Fibroblast of lung (primary cell): Measurements from ENCODE around the gene PSD2. TPM values are rescaled to one million over a fixed set of nuclear protein-coding genes. Genes with fewer than 3 reads are reported as not detected.

Experiments
- DNase-seq, 2 donors: peaks; one replicate each; pipeline versions ENCODE4 v3.0.0 to v3.0.0-alpha.2; 2010; ENCODE audit warnings: low read depth in 2 of 2
- H2AFZ ChIP-seq: 2 replicates; pipeline ENCODE4 v1.5.1; 2012; ENCODE audit warnings: low read length, control low read depth, inconsistent platforms
- H3K27ac ChIP-seq: 2 replicates; pipeline ENCODE4 v1.5.1; 2011; ENCODE audit warnings: low read length, control low read depth; ENCODE audit not compliant: insufficient read depth
- H3K27me3 ChIP-seq: 2 replicates; pipeline ENCODE4 v1.5.1; 2011; ENCODE audit warnings: mild to moderate bottlenecking, low read length; ENCODE audit not compliant: control insufficient read depth, insufficient read depth
- H3K36me3 ChIP-seq: 2 replicates; pipeline ENCODE4 v1.5.1; 2011; ENCODE audit warnings: low read length; ENCODE audit not compliant: control insufficient read depth, insufficient read depth
- H3K4me1 ChIP-seq: 2 replicates; pipeline ENCODE4 v1.5.1; 2011; ENCODE audit warnings: low read length; ENCODE audit not compliant: control insufficient read depth, insufficient read depth; ENCODE audit errors: extremely low read depth
- H3K4me2 ChIP-seq: 2 replicates; pipeline ENCODE4 v1.5.1; 2011; ENCODE audit warnings: low read length, control low read depth; ENCODE audit not compliant: insufficient read depth; ENCODE audit errors: extremely low read depth
- H3K4me3 ChIP-seq, 4 experiments: fragments of 200-600 bp in 1 of 4; sonication (generic) in 1 of 4; replicated peaks in 1 of 4; 2 replicates each; pipeline ENCODE4 v1.5.1; 2011 to 2016; ENCODE audit warnings: low read length in 4 of 4, low read depth in 3 of 4, mild to moderate bottlenecking in 3 of 4, control low read depth in 2 of 4, inconsistent platforms in 1 of 4, mixed read lengths in 1 of 4; ENCODE audit not compliant: insufficient read depth in 1 of 4; ENCODE audit errors: control extremely low read depth in 1 of 4
- H3K79me2 ChIP-seq: 2 replicates; pipeline ENCODE4 v1.5.1; 2012; ENCODE audit warnings: mild to moderate bottlenecking, low read length, inconsistent platforms; ENCODE audit not compliant: control insufficient read depth, insufficient read depth
- H3K9ac ChIP-seq: 2 replicates; pipeline ENCODE4 v1.5.1; 2011; ENCODE audit warnings: mild to moderate bottlenecking, low read length, control low read depth; ENCODE audit not compliant: insufficient read depth
- H3K9me3 ChIP-seq: 2 replicates; pipeline ENCODE4 v1.5.1; 2012; ENCODE audit warnings: low read depth, low read length; ENCODE audit not compliant: control insufficient read depth, insufficient read depth
- H4K20me1 ChIP-seq: 2 replicates; pipeline ENCODE4 v1.5.1; 2011; ENCODE audit warnings: low read length; ENCODE audit not compliant: control insufficient read depth, insufficient read depth; ENCODE audit errors: extremely low read depth
- CTCF ChIP-seq, 2 donors: IDR thresholded peaks in 1 of 2; conservative IDR thresholded peaks in 1 of 2; 1 replicate in 1 of 2; 2 replicates in 1 of 2; pipeline ENCODE4 v1.5.1; 2011 to 2012; ENCODE audit warnings: low read length in 2 of 2, control low read depth in 1 of 2, inconsistent platforms in 1 of 2, low read depth in 1 of 2, mild to moderate bottlenecking in 1 of 2
- EZH2 ChIP-seq: IDR thresholded peaks from 2 replicates; pipeline ENCODE4 v1.5.1; 2012; ENCODE audit warnings: low read length, control low read depth, mild to moderate bottlenecking; ENCODE audit errors: missing control alignments
- polyA plus RNA-seq, 2 donors: library from polyadenylated mRNA; depleted of rRNA in 1 of 2; stranded (reverse) in 1 of 2; unstranded in 1 of 2; fragments of >200 nt; gene quantifications; 2 replicates each; pipeline ENCODE4 v1.2.1, GENCODE V29; 2011 to 2012; ENCODE audit warnings: missing spikeins in 1 of 2
- total RNA-seq: library from RNA; depleted of rRNA; stranded (reverse); fragments of >200 nt; gene quantifications from 2 replicates; pipeline ENCODE4 v1.2.1, GENCODE V29; 2014

PSD2 gene
- total and polyA plus RNA-seq, 2 donors (not counting 1 experiment from before 2014, with no cell fraction given): 0.05 to 0.17 TPM

- no peaks in the 10 kb centered on the region for H3K36me3 ChIP-seq
- H4K20me1 ChIP-seq: no peaks in the 10 kb centered on the region
- no peaks in the 10 kb centered on the region for H3K79me2 ChIP-seq
- no peaks in the 10 kb centered on the region for H3K4me1 ChIP-seq
- H3K9me3 ChIP-seq: no peaks in the 10 kb centered on the region
- peaks cover 9% of the 10 kb centered on the region for H3K27me3 ChIP-seq
- H2AFZ ChIP-seq: no peak overlapping the region
- H3K9ac ChIP-seq: no peak overlapping the region
- H3K4me3 ChIP-seq: no peak overlapping the region
- no peak overlapping the region for H3K27ac ChIP-seq
- H3K4me2 ChIP-seq: no peak overlapping the region
- DNase-seq: no peak
- TF ChIP-seq EZH2 (no peak), CTCF (conservative IDR thresholded peaks at IDR 0.05 in 1 of 2, IDR thresholded peaks at IDR 0.05 in 1 of 2; ENCODE audit: low read depth in 1 of 2, low read length in 2 of 2) (no peak)
Observed at GRCh38 chr5:139845846-139846681, 50.5 kb downstream of the PSD2 start.

DNA sequence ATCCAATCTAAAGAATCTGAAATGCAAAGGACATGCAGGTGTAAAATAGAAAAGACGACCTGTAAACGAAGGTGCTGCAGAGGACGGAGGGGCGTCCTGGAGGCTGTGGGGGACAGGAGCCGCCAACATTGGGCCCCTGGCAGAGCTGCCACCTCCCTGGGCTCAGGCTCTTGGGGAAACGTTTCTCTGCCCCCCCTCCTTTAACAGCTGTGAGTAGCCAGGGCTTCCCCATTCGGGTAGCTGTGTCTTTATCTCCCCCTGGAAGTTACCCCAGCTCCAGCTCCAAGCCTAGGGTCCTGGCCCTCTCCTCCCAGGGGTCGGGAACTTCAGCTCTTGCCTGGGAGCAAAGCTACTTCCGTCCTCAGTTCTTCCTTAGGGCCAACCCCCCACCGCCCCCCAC lies 51.5 kb downstream of the PSD2 start:
- no peaks in the 10 kb centered on the region for H3K9me3 ChIP-seq
- H3K4me1 ChIP-seq: no peaks in the 10 kb centered on the region
- no peaks in the 10 kb centered on the region for H3K79me2 ChIP-seq
- H3K27me3 ChIP-seq: peaks cover 9% of the 10 kb centered on the region
- no peak overlapping the region for H2AFZ ChIP-seq
- no peak overlapping the region for H3K27ac ChIP-seq
- H3K4me2 ChIP-seq: no peak overlapping the region
- no peak for DNase-seq
- TF ChIP-seq EZH2 (no peak), CTCF (conservative IDR thresholded peaks at IDR 0.05 in 1 of 2, IDR thresholded peaks at IDR 0.05 in 1 of 2; ENCODE audit: low read depth in 1 of 2, low read length in 2 of 2) (no peak)
- H3K36me3 ChIP-seq: no peaks in the 10 kb centered on the region
- H4K20me1 ChIP-seq: no peaks in the 10 kb centered on the region
- H3K9ac ChIP-seq: no peak overlapping the region
- H3K4me3 ChIP-seq: no peak overlapping the region

GRCh38 chr5:139847790-139848507 lies 52.3 kb downstream of the PSD2 start:
- Histone ChIP-seq H2AFZ (peak overlapping the region; percentile 49), H3K27me3 (peaks cover 9% of the 10 kb centered on the region), H3K27ac (no peak overlapping the region), H3K4me3 (peak overlapping the region in 2 of 4 experiments; percentile 14 to 33), H3K4me1 (no peaks in the 10 kb centered on the region), H3K79me2 (no peaks in the 10 kb centered on the region), H3K4me2 (peak overlapping the region; percentile 44), H4K20me1 (no peaks in the 10 kb centered on the region), H3K9me3 (no peaks in the 10 kb centered on the region), H3K9ac (no peak overlapping the region), H3K36me3 (no peaks in the 10 kb centered on the region)
- TF ChIP-seq CTCF (conservative IDR thresholded peaks at IDR 0.05 in 1 of 2, IDR thresholded peaks at IDR 0.05 in 1 of 2; ENCODE audit: low read depth in 1 of 2, low read length in 2 of 2) (no peak), EZH2 (peak; percentile 55)
- DNase-seq: peak in 1 of 2 donors; percentile 40
